ENCODE measurements around the gene DCTN4.

The DCTN4 gene

GRCh38 chr5:150783422-150783928, 24.7 kb upstream of the DCTN4 start:
- no peak overlapping the region for H3K4me3 ChIP-seq (ENCODE audit: low read depth, low read length)
- peak; percentile 94 for DNase-seq (ENCODE audit: low read depth, low spot score)
- in situ Hi-C loops (cut with HindIII; ENCODE audit: low sequenced_read_pairs): no loop called here
- TF ChIP-seq CTCF (IDR thresholded peaks at IDR 0.05; ENCODE audit: low read depth, low read length): no peak

GRCh38 chr5:150782850-150783249, 24.0 kb upstream of the DCTN4 start:
- in situ Hi-C loops (cut with HindIII; ENCODE audit: low sequenced_read_pairs): no loop called here
- no peak for DNase-seq (ENCODE audit: low read depth, low spot score)
- TF ChIP-seq CTCF (IDR thresholded peaks at IDR 0.05; ENCODE audit: low read depth, low read length): no peak
- H3K4me3 ChIP-seq (ENCODE audit: low read depth, low read length): no peak overlapping the region

- DNase-seq (ENCODE audit: low read depth, low spot score): peak; percentile 93
- in situ Hi-C loops (cut with HindIII; ENCODE audit: low sequenced_read_pairs): no loop called here
- peak overlapping the region; percentile 19 for H3K4me3 ChIP-seq (ENCODE audit: low read depth, low read length)
- TF ChIP-seq CTCF (IDR thresholded peaks at IDR 0.05; ENCODE audit: low read depth, low read length): no peak
These were observed 23.1 kb upstream of the DCTN4 start for GRCh38 chr5:150781706-150782614.

GRCh38 chr5:150780816-150781221, 22.0 kb upstream of the DCTN4 start:
- H3K4me3 ChIP-seq (ENCODE audit: low read depth, low read length): peak overlapping the region; percentile 92
- peak; percentile 61 for DNase-seq (ENCODE audit: low read depth, low spot score)
- in situ Hi-C loops (cut with HindIII; ENCODE audit: low sequenced_read_pairs): no loop called here
- no peak for TF ChIP-seq CTCF (IDR thresholded peaks at IDR 0.05; ENCODE audit: low read depth, low read length)

GRCh38 chr5:150780187-150780692, 21.4 kb upstream of the DCTN4 start:
- DNase-seq (ENCODE audit: low read depth, low spot score): no peak
- in situ Hi-C loops (cut with HindIII; ENCODE audit: low sequenced_read_pairs): no loop called here
- no peak for TF ChIP-seq CTCF (IDR thresholded peaks at IDR 0.05; ENCODE audit: low read depth, low read length)
- H3K4me3 ChIP-seq (ENCODE audit: low read depth, low read length): peak overlapping the region; percentile 92

GRCh38 chr5:150779397-150780186, 20.8 kb upstream of the DCTN4 start:
- TF ChIP-seq CTCF (IDR thresholded peaks at IDR 0.05; ENCODE audit: low read depth, low read length): no peak
- in situ Hi-C loops (cut with HindIII; ENCODE audit: low sequenced_read_pairs): no loop called here
- DNase-seq (ENCODE audit: low read depth, low spot score): no peak
- peak overlapping the region; percentile 92 for H3K4me3 ChIP-seq (ENCODE audit: low read depth, low read length)

Data from astrocyte of the spinal cord (primary cell).